ENCODE measurements around the gene SCUBE1. TPM values are rescaled to one million over a fixed set of nuclear protein-coding genes. Genes with fewer than 3 reads are reported as not detected.
A peak's percentile ranks its signal among the peaks of the same experiment; 100 is the strongest.

SCUBE1 gene
- total and polyA plus RNA-seq, 2 donors from 2014 or later: 2.3 to 7.1 TPM

DNA sequence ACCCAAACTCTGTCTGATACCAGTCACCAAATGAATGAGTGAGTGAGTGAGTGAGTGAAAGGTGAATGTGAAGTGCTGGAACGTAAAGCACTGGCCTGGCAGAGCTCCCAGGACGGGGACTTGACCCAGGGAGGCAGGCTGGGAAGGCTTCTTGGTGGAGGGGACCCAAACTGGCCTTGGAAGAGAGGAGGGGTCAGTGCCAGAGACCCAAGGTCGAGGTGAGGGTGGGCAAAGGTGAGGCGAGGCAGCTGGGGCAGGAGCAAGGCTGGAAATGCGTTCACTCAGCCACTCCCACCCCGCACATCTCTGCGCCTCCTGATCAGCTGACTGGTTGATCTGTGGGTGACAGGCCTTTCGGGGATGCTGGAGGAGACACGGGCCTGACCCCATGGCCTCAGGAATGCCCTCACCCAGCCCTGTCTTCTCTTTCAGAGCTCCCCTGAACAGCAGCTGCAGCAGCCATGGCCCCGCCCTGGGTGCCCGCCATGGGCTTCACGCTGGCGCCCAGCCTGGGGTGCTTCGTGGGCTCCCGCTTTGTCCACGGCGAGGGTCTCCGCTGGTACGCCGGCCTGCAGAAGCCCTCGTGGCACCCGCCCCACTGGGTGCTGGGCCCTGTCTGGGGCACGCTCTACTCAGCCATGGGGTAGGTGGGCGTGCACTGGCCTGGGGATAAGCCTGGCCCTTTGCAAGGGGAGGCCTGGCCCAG lies 184.2 kb downstream of the SCUBE1 start:
- intact Hi-C loops (cut with DNase I): no loop called here
- Histone ChIP-seq H3K36me3 (ENCODE audit: control insufficient read depth in 2 of 3, insufficient read depth in 3 of 3, low read length in 3 of 3) (no peaks in the 10 kb centered on the region), H3K4me3 (ENCODE audit: low read length in 3 of 3) (no peak overlapping the region), H3K27ac (ENCODE audit: low read depth in 2 of 2, low read length in 2 of 2) (no peak overlapping the region), H3K4me1 (ENCODE audit: control insufficient read depth in 2 of 3, insufficient read depth in 2 of 3, low read depth in 1 of 3, low read length in 3 of 3) (peaks cover 0 to 2% (median 0%) of the 10 kb centered on the region in 3 donors), H3K9me3 (ENCODE audit: control insufficient read depth in 2 of 3, insufficient read depth in 1 of 3, low read length in 3 of 3) (no peaks in the 10 kb centered on the region), H3K9ac (ENCODE audit: low read length in 3 of 3) (no peak overlapping the region), H3K27me3 (ENCODE audit: control insufficient read depth, insufficient read depth, low read length) (no peaks in the 10 kb centered on the region)
- DNase-seq (peak in 1 of 5 donors; percentile 63), FAIRE-seq (no peak)
- TF ChIP-seq, protein P1, sequence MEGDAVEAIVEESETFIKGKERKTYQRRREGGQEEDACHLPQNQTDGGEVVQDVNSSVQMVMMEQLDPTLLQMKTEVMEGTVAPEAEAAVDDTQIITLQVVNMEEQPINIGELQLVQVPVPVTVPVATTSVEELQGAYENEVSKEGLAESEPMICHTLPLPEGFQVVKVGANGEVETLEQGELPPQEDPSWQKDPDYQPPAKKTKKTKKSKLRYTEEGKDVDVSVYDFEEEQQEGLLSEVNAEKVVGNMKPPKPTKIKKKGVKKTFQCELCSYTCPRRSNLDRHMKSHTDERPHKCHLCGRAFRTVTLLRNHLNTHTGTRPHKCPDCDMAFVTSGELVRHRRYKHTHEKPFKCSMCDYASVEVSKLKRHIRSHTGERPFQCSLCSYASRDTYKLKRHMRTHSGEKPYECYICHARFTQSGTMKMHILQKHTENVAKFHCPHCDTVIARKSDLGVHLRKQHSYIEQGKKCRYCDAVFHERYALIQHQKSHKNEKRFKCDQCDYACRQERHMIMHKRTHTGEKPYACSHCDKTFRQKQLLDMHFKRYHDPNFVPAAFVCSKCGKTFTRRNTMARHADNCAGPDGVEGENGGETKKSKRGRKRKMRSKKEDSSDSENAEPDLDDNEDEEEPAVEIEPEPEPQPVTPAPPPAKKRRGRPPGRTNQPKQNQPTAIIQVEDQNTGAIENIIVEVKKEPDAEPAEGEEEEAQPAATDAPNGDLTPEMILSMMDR (IDR thresholded peaks at IDR 0.05; ENCODE audit: borderline replicate concordance, extremely low read depth, insufficient read depth): no peak

DNA sequence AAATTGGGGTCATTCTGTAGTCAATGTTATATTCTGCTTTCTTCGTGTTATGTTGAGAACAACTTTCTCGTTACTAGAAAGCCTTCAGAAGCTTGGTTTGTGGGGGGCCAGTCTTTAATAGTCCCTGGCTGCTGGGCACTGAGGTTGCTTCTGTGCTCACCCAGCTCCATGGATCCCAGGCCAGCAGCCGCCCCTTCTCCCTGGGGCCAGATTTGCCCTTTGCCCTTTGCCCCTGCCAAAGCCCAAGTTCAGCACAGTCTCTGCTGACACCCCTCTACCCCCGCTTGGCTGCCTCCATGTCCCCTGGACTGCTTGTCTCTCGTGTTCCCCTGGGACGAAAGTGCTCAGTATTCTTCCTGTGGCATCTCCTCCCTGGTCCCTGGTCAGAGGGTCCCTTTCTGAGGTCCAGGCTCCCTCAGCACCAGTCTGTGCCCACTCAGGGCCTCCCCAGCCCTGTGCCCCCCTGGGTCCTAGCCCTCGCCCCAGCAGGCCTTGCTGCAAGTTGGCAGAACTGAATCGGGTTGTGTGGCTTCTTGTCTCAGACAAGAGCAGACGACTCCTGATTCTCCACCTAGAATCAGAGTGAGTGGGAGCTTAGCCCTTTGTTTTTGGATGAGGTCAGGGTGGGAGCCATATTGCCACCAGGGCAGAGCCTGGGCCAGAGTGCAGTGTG lies 185.2 kb downstream of the SCUBE1 start:
- peak in 1 of 5 donors; percentile 61 for DNase-seq
- TF ChIP-seq, protein P1 (IDR thresholded peaks at IDR 0.05; ENCODE audit: borderline replicate concordance, extremely low read depth, insufficient read depth): no peak
- Histone ChIP-seq H3K9ac (ENCODE audit: low read length in 3 of 3) (no peak overlapping the region), H3K27ac (ENCODE audit: low read depth in 2 of 2, low read length in 2 of 2) (no peak overlapping the region), H3K4me3 (ENCODE audit: low read length in 3 of 3) (no peak overlapping the region), H3K9me3 (ENCODE audit: control insufficient read depth in 2 of 3, insufficient read depth in 1 of 3, low read length in 3 of 3) (no peaks in the 10 kb centered on the region), H3K36me3 (ENCODE audit: control insufficient read depth in 2 of 3, insufficient read depth in 3 of 3, low read length in 3 of 3) (no peaks in the 10 kb centered on the region), H3K27me3 (ENCODE audit: control insufficient read depth, insufficient read depth, low read length) (no peaks in the 10 kb centered on the region), H3K4me1 (ENCODE audit: control insufficient read depth in 2 of 3, insufficient read depth in 2 of 3, low read depth in 1 of 3, low read length in 3 of 3) (peaks cover 0 to 2% (median 0%) of the 10 kb centered on the region in 3 donors)
- intact Hi-C loops (cut with DNase I): no loop called here
- FAIRE-seq: no peak

DNA sequence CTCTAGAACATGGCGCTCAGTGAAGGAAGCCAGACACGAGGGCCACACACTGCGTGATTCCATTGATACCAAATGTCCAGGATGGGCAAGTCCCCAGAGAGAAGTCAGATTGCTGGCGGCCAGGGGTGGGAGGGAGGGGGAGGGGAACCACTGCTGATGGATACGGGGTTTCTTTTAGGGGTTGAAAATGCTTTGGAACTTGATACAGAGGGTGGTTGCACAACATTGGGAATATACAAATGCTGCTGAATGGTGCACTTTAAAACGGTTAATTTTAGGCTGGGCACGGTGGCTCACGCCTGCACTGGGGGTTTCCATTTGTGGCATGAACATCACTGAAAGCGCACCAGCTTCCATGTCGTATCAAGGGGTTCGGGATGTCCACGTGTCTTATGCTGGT lies 186.8 kb downstream of the SCUBE1 start:
- Histone ChIP-seq H3K36me3 (ENCODE audit: control insufficient read depth in 2 of 3, insufficient read depth in 3 of 3, low read length in 3 of 3) (no peaks in the 10 kb centered on the region), H3K27ac (ENCODE audit: low read depth in 2 of 2, low read length in 2 of 2) (no peak overlapping the region), H3K9ac (ENCODE audit: low read length in 3 of 3) (no peak overlapping the region), H3K27me3 (ENCODE audit: control insufficient read depth, insufficient read depth, low read length) (no peaks in the 10 kb centered on the region), H3K4me1 (ENCODE audit: control insufficient read depth in 2 of 3, insufficient read depth in 2 of 3, low read depth in 1 of 3, low read length in 3 of 3) (peaks cover 0 to 13% (median 5%) of the 10 kb centered on the region in 3 donors), H3K9me3 (ENCODE audit: control insufficient read depth in 2 of 3, insufficient read depth in 1 of 3, low read length in 3 of 3) (no peaks in the 10 kb centered on the region), H3K4me3 (ENCODE audit: low read length in 3 of 3) (no peak overlapping the region)
- no peak for FAIRE-seq
- DNase-seq: no peak
- TF ChIP-seq, protein P1 (IDR thresholded peaks at IDR 0.05; ENCODE audit: borderline replicate concordance, extremely low read depth, insufficient read depth): no peak
- intact Hi-C loops (cut with DNase I): no loop called here

Data from kidney (tissue), 14 donors.